PC-3 (cell line): Measurements from ENCODE around the gene C5AR1. TPM values are rescaled to one million over a fixed set of nuclear protein-coding genes. Genes with fewer than 3 reads are reported as not detected.
A peak's percentile ranks its signal among the peaks of the same experiment; 100 is the strongest.

ENCODE experiments used
- ATAC-seq: fragments of 200-7000 bp; cut with Tn5 transposase; 2 replicates; pipeline ENCODE4 v1.9.1; 2020; ENCODE audit warnings: mild to moderate bottlenecking, moderate library complexity
- BruUV-seq: library from RNA; stranded (reverse); fragments of 400-500 nt; replicated peaks from 2 replicates; lab custom pipeline; 2021; lab: Mats Ljungman, UMichigan
- CTCF ChIA-PET: fragments of 300-600 bp; sonication (Branson Sonifier 250); formaldehyde crosslinking; loops from one replicate; lab custom pipeline; 2022; ENCODE audit warnings: antibody characterized with exemption; lab: Charles Lee
- POLR2A ChIA-PET: fragments of 300-600 bp; sonication (Branson Sonifier 250); formaldehyde crosslinking; loops from one replicate; lab custom pipeline; 2022; ENCODE audit warnings: antibody characterized with exemption; ENCODE audit not compliant: unreplicated experiment; lab: Charles Lee
- DNase-seq: peaks from one replicate; pipeline ENCODE4 v3.0.0-alpha.2; 2015
- H2AFZ ChIP-seq: fragments of 300-600 bp; sonication (generic); 2 replicates; pipeline ENCODE4 v1.6.0; 2016; ENCODE audit warnings: antibody characterized with exemption, low read length
- H3F3A ChIP-seq: fragments of 300-600 bp; sonication (generic); one replicate; pipeline ENCODE4 v1.6.0; 2017; ENCODE audit warnings: antibody characterized with exemption, low read length, control low read depth, mild to moderate bottlenecking; ENCODE audit not compliant: unreplicated experiment
- H3K27ac ChIP-seq: fragments of 300-600 bp; sonication (generic); 2 replicates; pipeline ENCODE4 v1.5.1; 2016; ENCODE audit warnings: mild to moderate bottlenecking, low read length
- H3K27me3 ChIP-seq: fragments of 300-600 bp; sonication (generic); 2 replicates; pipeline ENCODE4 v1.6.1; 2016; ENCODE audit warnings: low read length, mixed read lengths
- H3K36me3 ChIP-seq: fragments of 300-600 bp; sonication (generic); 2 replicates; pipeline ENCODE4 v1.6.1; 2016; ENCODE audit warnings: low read depth, mixed run types, low read length, mixed read lengths
- H3K4me1 ChIP-seq: fragments of 300-600 bp; sonication (generic); 2 replicates; pipeline ENCODE4 v1.5.1; 2016; ENCODE audit warnings: low read length; ENCODE audit not compliant: insufficient read depth
- H3K4me2 ChIP-seq: fragments of 300-600 bp; sonication (generic); 2 replicates; pipeline ENCODE4 v1.6.0; 2016; ENCODE audit warnings: low read length
- H3K4me3 ChIP-seq: fragments of 300-600 bp; sonication (generic); 2 replicates; pipeline ENCODE4 v1.5.1; 2016; ENCODE audit warnings: mild to moderate bottlenecking, low read length, mixed read lengths
- H3K79me2 ChIP-seq: fragments of 300-600 bp; sonication (generic); 2 replicates; pipeline ENCODE4 v1.6.1; 2017; ENCODE audit warnings: low read length, mixed read lengths
- H3K9ac ChIP-seq: fragments of 300-600 bp; sonication (generic); 2 replicates; pipeline ENCODE4 v1.6.0; 2016; ENCODE audit warnings: mild to moderate bottlenecking, low read length
- H3K9me2 ChIP-seq: fragments of 300-600 bp; sonication (generic); replicated peaks from 2 replicates; pipeline ENCODE4 v1.6.1; 2016; ENCODE audit warnings: mixed run types, low read length, mixed read lengths
- H3K9me3 ChIP-seq: fragments of 300-600 bp; sonication (generic); 2 replicates; pipeline ENCODE4 v1.6.1; 2016; ENCODE audit warnings: low read length, mixed read lengths
- H4K20me1 ChIP-seq: fragments of 300-600 bp; sonication (generic); 2 replicates; pipeline ENCODE4 v1.6.1; 2016; ENCODE audit warnings: low read length, mixed read lengths
- CTCF ChIP-seq: fragments of 300-600 bp; sonication (generic); conservative IDR thresholded peaks from 2 replicates; pipeline ENCODE4 v1.5.1; 2017; ENCODE audit warnings: antibody characterized with exemption, low read depth, mild to moderate bottlenecking, low read length
- EZH2 ChIP-seq: fragments of 300-600 bp; sonication (generic); IDR thresholded peaks from one replicate; pipeline ENCODE4 v1.6.1; 2017; ENCODE audit warnings: antibody characterized with exemption, mild to moderate bottlenecking, low read length; ENCODE audit not compliant: unreplicated experiment
- EZH2phosphoT487 ChIP-seq: fragments of 300-600 bp; sonication (generic); IDR thresholded peaks from 2 replicates; pipeline ENCODE4 v1.6.1; 2018; ENCODE audit warnings: mild to moderate bottlenecking, antibody characterized with exemption, low read length, borderline replicate concordance
- intact Hi-C: fragments of 100-400 bp; cut with micrococcal nuclease; formaldehyde crosslinking; loops from 2 replicates; pipeline ENCODE4 v1.9.0; 2023
- total RNA-seq: library from RNA; depleted of rRNA; stranded (reverse); fragments of >200 nt; gene quantifications from 2 replicates; pipeline ENCODE4 v1.2.3, GENCODE V29; 2014

The C5AR1 gene
- total RNA-seq, 1 experiment from 2014 or later, result not detected

GRCh38 chr19:47309038-47309437 is 623 bp upstream of the C5AR1 start:
- Histone ChIP-seq H3K27ac (no peak overlapping the region), H3K9ac (no peak overlapping the region), H3K9me3 (no peaks in the 10 kb centered on the region), H3K79me2 (no peaks in the 10 kb centered on the region), H2AFZ (no peak overlapping the region), H3K4me2 (no peak overlapping the region), H3K4me1 (no peaks in the 10 kb centered on the region), H3K27me3 (no peaks in the 10 kb centered on the region), H3K9me2 (no peaks in the 10 kb centered on the region), H3K36me3 (no peaks in the 10 kb centered on the region), H3K4me3 (no peak overlapping the region), H3F3A (no peaks in the 10 kb centered on the region), H4K20me1 (no peaks in the 10 kb centered on the region)
- no peak for TF ChIP-seq EZH2phosphoT487
- no peak for TF ChIP-seq EZH2
- TF ChIP-seq CTCF, result no peak
- no peak for ATAC-seq
- ChIA-PET POLR2A (no interaction called here), CTCF (no interaction called here)
- no peak for DNase-seq
- intact Hi-C loops, result loop anchor here (5.0 kb wide), 1 partner anchor 38 kb away; the partner anchor contains the start of gene DHX34
- BruUV-seq, result no TSS peak

GRCh38 chr19:47310323-47310722 is 662 bp downstream of the C5AR1 start:
- no peak overlapping the region for H3K27ac ChIP-seq
- no peaks in the 10 kb centered on the region for H3K79me2 ChIP-seq
- H4K20me1 ChIP-seq, result no peaks in the 10 kb centered on the region
- no peaks in the 10 kb centered on the region for H3K36me3 ChIP-seq
- no peaks in the 10 kb centered on the region for H3K9me2 ChIP-seq
- no peak overlapping the region for H3K4me2 ChIP-seq
- ATAC-seq (no peak), DNase-seq (no peak)
- ChIA-PET POLR2A (no interaction called here), CTCF (no interaction called here)
- no peaks in the 10 kb centered on the region for H3F3A ChIP-seq
- BruUV-seq, result no TSS peak
- H2AFZ ChIP-seq, result no peak overlapping the region
- no peaks in the 10 kb centered on the region for H3K27me3 ChIP-seq
- TF ChIP-seq CTCF (no peak), EZH2 (no peak), EZH2phosphoT487 (no peak)
- no peak overlapping the region for H3K4me3 ChIP-seq
- H3K9ac ChIP-seq, result no peak overlapping the region
- no peaks in the 10 kb centered on the region for H3K9me3 ChIP-seq
- H3K4me1 ChIP-seq, result no peaks in the 10 kb centered on the region; the same call in 1 of the 2 replicates
- intact Hi-C loops, result no loop called here

- H3K4me3 ChIP-seq, result no peak overlapping the region
- H3K27me3 ChIP-seq, result no peaks in the 10 kb centered on the region
- ATAC-seq, result no peak
- no TSS peak for BruUV-seq
- peaks cover 3% of the 10 kb centered on the region; the same call in 1 of the 2 replicates for H3K4me1 ChIP-seq
- H3K36me3 ChIP-seq, result no peaks in the 10 kb centered on the region
- no peaks in the 10 kb centered on the region for H3F3A ChIP-seq
- H4K20me1 ChIP-seq, result no peaks in the 10 kb centered on the region
- TF ChIP-seq EZH2, result no peak
- no peak for TF ChIP-seq CTCF
- H3K9ac ChIP-seq, result no peak overlapping the region
- no peaks in the 10 kb centered on the region for H3K9me3 ChIP-seq
- H3K4me2 ChIP-seq, result no peak overlapping the region
- peak; percentile 55 for DNase-seq
- POLR2A ChIA-PET, result no interaction called here
- intact Hi-C loops, result no loop called here
- no peak overlapping the region for H2AFZ ChIP-seq
- H3K9me2 ChIP-seq, result no peaks in the 10 kb centered on the region
- CTCF ChIA-PET, result no interaction called here
- H3K79me2 ChIP-seq, result no peaks in the 10 kb centered on the region
- H3K27ac ChIP-seq, result no peak overlapping the region
Measured at GRCh38 chr19:47310819-47311218, 1.2 kb downstream of the C5AR1 start.
